Left cardiac atrium (tissue), 4 donors: Measurements from ENCODE around the gene PAF1. TPM values are rescaled to one million over a fixed set of nuclear protein-coding genes. Genes with fewer than 3 reads are reported as not detected.

Experiments used
- ATAC-seq, 2 donors: fragments of 200-7000 bp; cut with Tn5 transposase; one replicate each; pipeline ENCODE4 v1.9.1; 2020; ENCODE audit warnings: mild to moderate bottlenecking in 2 of 2, moderate library complexity in 2 of 2
- DNase-seq: peaks from one replicate; pipeline ENCODE4 v3.0.0-alpha.2; 2020
- intact Hi-C, 2 donors: fragments of 100-400 bp; cut with DNase I; formaldehyde crosslinking; loops; one replicate each; pipeline versions ENCODE4 v1.14.1 to v1.15.1; 2022 to 2023
- long read RNA-seq: library from polyadenylated mRNA; unstranded; transcript quantifications from one replicate; pipeline ENCODE4 v2.0.0, GENCODE V29; 2021
- total RNA-seq, 2 donors: library from RNA; stranded (reverse); fragmentation: NEBNext Ultra II Directional; extraction: Animal tissue kit (Norgen Biotek cat#: 25700); gene quantifications; one replicate each; pipeline ENCODE4 v1.2.1, GENCODE V29; 2021
- donor health status: DM: no; HTN: yes; CAD: no.
- donor health status: DM: no; HTN: yes; CAD: no; lungs with severe emphysema.
- donor health status: DM: yes; HTN: yes; CAD: no.
- donor health status: Dilated cardiomyopathy.

PAF1 gene
- 10 to 100 TPM; 34.5 to 38.4 TPM for total RNA-seq
- long read RNA-seq, transcript PAF1-201 (14 exons, 2,066 nt): major isoform, 73 of 100 reads
- long read RNA-seq, partial matches to known transcripts: 11 of 100 reads
- long read RNA-seq, other reads (novel, unspliced or antisense): 16 of 100 reads

GRCh38 chr19:39390751-39391437 lies at the start of gene PAF1, which contains the start of gene MED29:
PAF1 (minus strand) TSS chr19:39391106; CDS start chr19:39390864, 242 bp downstream.
MED29 (plus strand) TSS chr19:39391378; CDS start chr19:39391423, 45 bp downstream.
- DNase-seq: peak; percentile 97
- peak; percentile 97 for ATAC-seq
- intact Hi-C loops: loop anchor here in 1 of 2 donors (1.0 kb wide), 1 partner anchor 48 kb away; no protein-coding TSS in a partner anchor

GRCh38 chr19:39438270-39438934 lies 47.5 kb upstream of the PAF1 start:
- no peak for ATAC-seq
- intact Hi-C loops: no loop called here
- no peak for DNase-seq

GRCh38 chr19:39436350-39436716 lies 45.4 kb upstream of the PAF1 start:
- intact Hi-C loops: no loop called here
- ATAC-seq: no peak
- no peak for DNase-seq

- intact Hi-C loops: no loop called here
- DNase-seq (peak; percentile 99), ATAC-seq (peak; percentile 98 to 99)
These were observed 44.8 kb upstream of the PAF1 start, which contains the start of gene RPS16 for GRCh38 chr19:39435499-39436349. RPS16 (minus strand) TSS chr19:39435949; CDS start chr19:39435895, 54 bp downstream.

- ATAC-seq (no peak), DNase-seq (no peak)
- intact Hi-C loops: no loop called here
These were observed 43.5 kb upstream of the PAF1 start for GRCh38 chr19:39434123-39435076.

GRCh38 chr19:39433480-39434079 lies 42.7 kb upstream of the PAF1 start:
- intact Hi-C loops: loop anchor here in 1 of 2 donors (2.0 kb wide), 1 partner anchor 17 kb away; no protein-coding TSS in a partner anchor
- no peak for DNase-seq

GRCh38 chr19:39432677-39433025 lies 41.7 kb upstream of the PAF1 start:
- DNase-seq (no peak), ATAC-seq (no peak)
- intact Hi-C loops: loop anchor here in 1 of 2 donors (2.0 kb wide), 1 partner anchor 16 kb away; no protein-coding TSS in a partner anchor

More at GRCh38 chr19:39433480-39434079, 42.7 kb upstream of the PAF1 start:
- no peak for ATAC-seq

- intact Hi-C loops: no loop called here
- peak in 1 of 2 donors; percentile 24 for ATAC-seq
These were observed 40.0 kb upstream of the PAF1 start for GRCh38 chr19:39430675-39431593.

GRCh38 chr19:39428283-39429112 lies 37.6 kb upstream of the PAF1 start:
- peak; percentile 78 for DNase-seq
- intact Hi-C loops: no loop called here
- peak; percentile 79 to 91 for ATAC-seq

More at GRCh38 chr19:39430675-39431593, 40.0 kb upstream of the PAF1 start:
- peak; percentile 57 for DNase-seq

- no peak for DNase-seq
- intact Hi-C loops: no loop called here
- no peak for ATAC-seq
These were observed 36.8 kb upstream of the PAF1 start for GRCh38 chr19:39427707-39428106.

GRCh38 chr19:39426170-39426569 lies 35.3 kb upstream of the PAF1 start:
- DNase-seq (no peak), ATAC-seq (no peak)
- intact Hi-C loops: no loop called here

- no peak for ATAC-seq
- intact Hi-C loops: no loop called here
- DNase-seq: no peak
These were observed 34.8 kb upstream of the PAF1 start for GRCh38 chr19:39425744-39426143.

GRCh38 chr19:39424934-39425333 lies 34.0 kb upstream of the PAF1 start:
- DNase-seq (no peak), ATAC-seq (no peak)
- intact Hi-C loops: no loop called here

- intact Hi-C loops: no loop called here
- no peak for DNase-seq
- no peak for ATAC-seq
These were observed 32.6 kb upstream of the PAF1 start for GRCh38 chr19:39423258-39424086.

GRCh38 chr19:39422020-39422419 lies 31.1 kb upstream of the PAF1 start:
- ATAC-seq (no peak), DNase-seq (no peak)
- intact Hi-C loops: no loop called here
